ENCODE results near the gene ZBTB20. TPM values are rescaled to one million over a fixed set of nuclear protein-coding genes. Genes with fewer than 3 reads are reported as not detected.

The ZBTB20 gene
- total and polyA plus RNA-seq, 2 of the 4 experiments (the other 2 are of a cell fraction): 0.75 to 14.7 TPM

- POLR2A ChIA-PET (ENCODE audit: unreplicated experiment): no interaction called here
- Histone ChIP-seq H2BK20ac (ENCODE audit: low read depth, low read length) (no peak overlapping the region), H4K20me1 (ENCODE audit: insufficient read depth, low read length) (no peaks in the 10 kb centered on the region), H3K4me1 (ENCODE audit: control insufficient read depth, insufficient read depth, low read length) (no peaks in the 10 kb centered on the region; the same call in 1 of the 2 replicates), H3K23ac (ENCODE audit: low read depth, low read length) (no peak overlapping the region), H2AFZ (replicated peaks; ENCODE audit: low read length, poor library complexity) (no peak overlapping the region), H2BK120ac (ENCODE audit: low read depth, low read length) (no peak overlapping the region), H3K27ac (ENCODE audit: insufficient read depth, low read length) (no peak overlapping the region), H3K14ac (replicated peaks; ENCODE audit: low read depth, low read length) (no peak overlapping the region), H3K9me1 (ENCODE audit: insufficient read depth, low read length) (no peaks in the 10 kb centered on the region; the same call in 1 of the 2 replicates), H2BK15ac (ENCODE audit: low read depth, low read length) (no peak overlapping the region), H4K91ac (ENCODE audit: insufficient read depth, low read depth, low read length) (no peak overlapping the region), H3K4me2 (ENCODE audit: low read depth, low read length) (no peak overlapping the region), H3K9me3 (ENCODE audit: control insufficient read depth, insufficient read depth, low read length) (no peaks in the 10 kb centered on the region), H3K36me3 (ENCODE audit: control insufficient read depth, insufficient read depth, low read length) (no peaks in the 10 kb centered on the region; the same call in 1 of the 2 replicates), H3K9ac (ENCODE audit: low read depth, low read length) (no peak overlapping the region), H4K5ac (ENCODE audit: low read depth, low read length) (no peak overlapping the region), H3K79me1 (ENCODE audit: low read depth in 1 of 2, low read length in 2 of 2) (peaks cover 6 to 21% of the 10 kb centered on the region in 2 experiments), H3K4me3 (ENCODE audit: insufficient read depth, low read depth, low read length) (no peak overlapping the region), H2AK9ac (replicated peaks; ENCODE audit: low read depth, low read length, poor library complexity) (no peak overlapping the region), H3K56ac (ENCODE audit: extremely low read depth, insufficient read depth, low read length) (no peak overlapping the region), H2AK5ac (ENCODE audit: low read depth, low read length) (no peak overlapping the region), H4K8ac (ENCODE audit: low read depth in 2 of 2, low read length in 2 of 2) (no peak overlapping the region), H3K4ac (ENCODE audit: low read depth, low read length) (no peak overlapping the region), H3K27me3 (ENCODE audit: control insufficient read depth, insufficient read depth, low read length) (no peaks in the 10 kb centered on the region), H3K18ac (ENCODE audit: low read depth, low read length) (no peak overlapping the region), H2BK5ac (ENCODE audit: low read depth, low read length, poor library complexity, severe bottlenecking) (no peak overlapping the region)
- in situ Hi-C loops (cut with MboI; ENCODE audit: low sequenced_read_pairs) (no loop called here), dilution Hi-C loops (cut with HindIII; ENCODE audit: low sequenced_read_pairs, unreplicated experiment) (no loop called here), intact Hi-C loops (cut with micrococcal nuclease) (no loop called here)
- BruUV-seq (replicated peaks): no TSS peak
- CTCF ChIA-PET: no interaction called here
- TF ChIP-seq SMC3 (IDR thresholded peaks at IDR 0.05; ENCODE audit: low read depth, low read length) (no peak), CHD1 (IDR thresholded peaks at IDR 0.05; ENCODE audit: low read depth, low read length) (no peak), NFE2L2 (IDR thresholded peaks at IDR 0.05; ENCODE audit: low read depth, low read length) (no peak), MAFK (IDR thresholded peaks at IDR 0.05; ENCODE audit: low read depth, low read length) (no peak), BHLHE40 (IDR thresholded peaks at IDR 0.05; ENCODE audit: low read depth, low read length) (no peak), FOS (IDR thresholded peaks at IDR 0.05; ENCODE audit: low read depth, low read length) (no peak), USF2 (IDR thresholded peaks at IDR 0.05; ENCODE audit: low read depth, low read length) (no peak), POLR2A (IDR thresholded peaks at IDR 0.05; ENCODE audit: low read depth, low read length) (no peak), RFX5 (IDR thresholded peaks at IDR 0.05; ENCODE audit: low read depth, low read length) (no peak), CEBPB (IDR thresholded peaks at IDR 0.05; ENCODE audit: low read depth, low read length) (no peak), MAZ (IDR thresholded peaks at IDR 0.05; ENCODE audit: borderline replicate concordance, low read depth, low read length) (no peak), RAD21 (IDR thresholded peaks at IDR 0.05; ENCODE audit: low read length) (no peak), RCOR1 (IDR thresholded peaks at IDR 0.05; ENCODE audit: insufficient replicate concordance, low read length) (no peak), MXI1 (IDR thresholded peaks at IDR 0.05; ENCODE audit: borderline replicate concordance, low read depth, low read length) (no peak)
- TF ChIP-seq, protein P1, sequence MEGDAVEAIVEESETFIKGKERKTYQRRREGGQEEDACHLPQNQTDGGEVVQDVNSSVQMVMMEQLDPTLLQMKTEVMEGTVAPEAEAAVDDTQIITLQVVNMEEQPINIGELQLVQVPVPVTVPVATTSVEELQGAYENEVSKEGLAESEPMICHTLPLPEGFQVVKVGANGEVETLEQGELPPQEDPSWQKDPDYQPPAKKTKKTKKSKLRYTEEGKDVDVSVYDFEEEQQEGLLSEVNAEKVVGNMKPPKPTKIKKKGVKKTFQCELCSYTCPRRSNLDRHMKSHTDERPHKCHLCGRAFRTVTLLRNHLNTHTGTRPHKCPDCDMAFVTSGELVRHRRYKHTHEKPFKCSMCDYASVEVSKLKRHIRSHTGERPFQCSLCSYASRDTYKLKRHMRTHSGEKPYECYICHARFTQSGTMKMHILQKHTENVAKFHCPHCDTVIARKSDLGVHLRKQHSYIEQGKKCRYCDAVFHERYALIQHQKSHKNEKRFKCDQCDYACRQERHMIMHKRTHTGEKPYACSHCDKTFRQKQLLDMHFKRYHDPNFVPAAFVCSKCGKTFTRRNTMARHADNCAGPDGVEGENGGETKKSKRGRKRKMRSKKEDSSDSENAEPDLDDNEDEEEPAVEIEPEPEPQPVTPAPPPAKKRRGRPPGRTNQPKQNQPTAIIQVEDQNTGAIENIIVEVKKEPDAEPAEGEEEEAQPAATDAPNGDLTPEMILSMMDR (conservative IDR thresholded peaks at IDR 0.05; ENCODE audit: low read depth, low read length): no peak
- TF ChIP-seq, protein P2, sequence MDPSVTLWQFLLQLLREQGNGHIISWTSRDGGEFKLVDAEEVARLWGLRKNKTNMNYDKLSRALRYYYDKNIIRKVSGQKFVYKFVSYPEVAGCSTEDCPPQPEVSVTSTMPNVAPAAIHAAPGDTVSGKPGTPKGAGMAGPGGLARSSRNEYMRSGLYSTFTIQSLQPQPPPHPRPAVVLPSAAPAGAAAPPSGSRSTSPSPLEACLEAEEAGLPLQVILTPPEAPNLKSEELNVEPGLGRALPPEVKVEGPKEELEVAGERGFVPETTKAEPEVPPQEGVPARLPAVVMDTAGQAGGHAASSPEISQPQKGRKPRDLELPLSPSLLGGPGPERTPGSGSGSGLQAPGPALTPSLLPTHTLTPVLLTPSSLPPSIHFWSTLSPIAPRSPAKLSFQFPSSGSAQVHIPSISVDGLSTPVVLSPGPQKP (IDR thresholded peaks at IDR 0.05; ENCODE audit: borderline replicate concordance, low read depth, low read length): no peak
- WGBS, 2 experiments (ENCODE audit: extremely low coverage in 2 of 2, insufficient read length in 1 of 2): no CpG with 5 or more reads among the region's 2 CpGs
- ATAC-seq (ENCODE audit: low read depth) (no peak), DNase-seq (no peak)
These were observed 680.8 kb downstream of the ZBTB20 start for GRCh38 chr3:114466251-114466650.

All from IMR-90 (cell line).